ENCODE data around the gene SAP30BP.

GRCh38 chr17:75643643-75644017 lies 23.5 kb upstream of the SAP30BP start:
- TF ChIP-seq CTCF (IDR thresholded peaks at IDR 0.05): no peak
- TF ChIP-seq EZH2 (IDR thresholded peaks at IDR 0.05; ENCODE audit: borderline replicate concordance, insufficient read depth, low read depth, low read length, poor library complexity, severe bottlenecking): no peak
